SK-N-SH (cell line): ENCODE results near the gene ASZ1. TPM values are rescaled to one million over a fixed set of nuclear protein-coding genes. Genes with fewer than 3 reads are reported as not detected.

Experiments
- CTCF ChIA-PET: fragments of 300-600, 350-600 bp; formaldehyde crosslinking; extraction: SDS; loops from one replicate; lab custom pipeline; 2021; lab: Yijun Ruan, JAX
- POLR2A ChIA-PET: fragments of 350-600 bp; sonication (Branson Sonifier 250); formaldehyde crosslinking; extraction: SDS; loops from one replicate; lab custom pipeline; 2020; ENCODE audit warnings: antibody characterized with exemption, inconsistent platforms; lab: Yijun Ruan, JAX
- DNase-seq: peaks from one replicate; pipeline ENCODE4 v3.0.0; 2012
- H2AFZ ChIP-seq: fragments of 200-600 bp; sonication (generic); 2 replicates; pipeline ENCODE4 v1.8.1; 2016; ENCODE audit warnings: antibody characterized with exemption, mild to moderate bottlenecking, low read depth
- H3F3A ChIP-seq: fragments of 200-600 bp; sonication (generic); replicated peaks from 2 replicates; pipeline ENCODE3; 2016; ENCODE audit warnings: antibody characterized with exemption, mild to moderate bottlenecking; ENCODE audit not compliant: insufficient read depth
- H3K27ac ChIP-seq, 2 experiments: fragments of 200-500 bp in 1 of 2; fragments of 200-600 bp in 1 of 2; sonication (Bioruptor generic) in 1 of 2; sonication (generic), shearing (Covaris generic) in 1 of 2; 2 replicates each; pipeline versions ENCODE4 v1.5.1 to v1.6.1; 2014 to 2016; ENCODE audit warnings: low read depth in 2 of 2, inconsistent platforms in 1 of 2, low read length in 1 of 2, mild to moderate bottlenecking in 1 of 2, mixed read lengths in 1 of 2
- H3K27me3 ChIP-seq: fragments of 200-600 bp; sonication (generic), shearing (Covaris generic); 2 replicates; pipeline ENCODE4 v1.6.1; 2016; ENCODE audit warnings: mixed run types; ENCODE audit not compliant: insufficient read depth
- H3K36me3 ChIP-seq, 2 experiments: fragments of 200-500 bp in 1 of 2; fragments of 200-600 bp in 1 of 2; sonication (Bioruptor generic) in 1 of 2; sonication (generic) in 1 of 2; replicated peaks in 1 of 2; 2 replicates each; pipeline versions ENCODE3 to v1.5.1; 2014 to 2016; ENCODE audit warnings: low read length in 1 of 2, mild to moderate bottlenecking in 1 of 2; ENCODE audit not compliant: insufficient read depth in 2 of 2, control insufficient read depth in 1 of 2
- H3K4me1 ChIP-seq, 2 experiments: fragments of 200-500 bp in 1 of 2; fragments of 200-600 bp in 1 of 2; sonication (Bioruptor generic) in 1 of 2; sonication (generic), shearing (Covaris generic) in 1 of 2; 2 replicates each; pipeline versions ENCODE4 v1.5.1 to v1.6.1; 2014 to 2016; ENCODE audit warnings: low read depth in 1 of 2, low read length in 1 of 2, mixed run types in 1 of 2; ENCODE audit not compliant: insufficient read depth in 2 of 2, control insufficient read depth in 1 of 2
- H3K4me2 ChIP-seq: fragments of 200-600 bp; sonication (generic), shearing (Covaris generic); 2 replicates; pipeline ENCODE4 v1.6.1; 2017; ENCODE audit warnings: mixed run types
- H3K4me3 ChIP-seq, 2 experiments: fragments of 200-500 bp in 1 of 2; fragments of 200-600 bp in 1 of 2; sonication (Bioruptor generic) in 1 of 2; sonication (generic), shearing (Covaris generic) in 1 of 2; 2 replicates each; pipeline versions ENCODE4 v1.5.1 to v1.8.1; 2014 to 2016; ENCODE audit warnings: low read depth in 2 of 2, inconsistent platforms in 1 of 2, low read length in 1 of 2, mild to moderate bottlenecking in 1 of 2, mixed read lengths in 1 of 2, moderate library complexity in 1 of 2
- H3K79me2 ChIP-seq: fragments of 200-600 bp; sonication (generic); 2 replicates; pipeline ENCODE4 v1.8.1; 2017; ENCODE audit warnings: mild to moderate bottlenecking; ENCODE audit not compliant: insufficient read depth
- H3K9ac ChIP-seq: fragments of 200-600 bp; sonication (generic); 2 replicates; pipeline ENCODE4 v1.6.1; 2017; ENCODE audit warnings: mixed run types
- H3K9me2 ChIP-seq: fragments of 200-600 bp; sonication (generic); 2 replicates; pipeline ENCODE4 v1.6.1; 2017; ENCODE audit warnings: mixed run types
- H3K9me3 ChIP-seq: fragments of 200-600 bp; sonication (generic); 2 replicates; pipeline ENCODE4 v1.6.1; 2017; ENCODE audit warnings: mixed run types, mild to moderate bottlenecking, moderate library complexity
- H4K20me1 ChIP-seq: fragments of 200-600 bp; sonication (generic); 2 replicates; pipeline ENCODE4 v1.6.1; 2017; ENCODE audit warnings: mild to moderate bottlenecking, mixed run types; ENCODE audit not compliant: insufficient read depth
- ELF1 ChIP-seq: IDR thresholded peaks from 2 replicates; pipeline ENCODE4 v1.4.0; 2012
- EP300 ChIP-seq, 2 experiments: IDR thresholded peaks; 2 replicates each; pipeline versions ENCODE4 v1.4.0 to v1.6.1; 2012; ENCODE audit warnings: borderline replicate concordance in 1 of 2, low read depth in 1 of 2, low read length in 1 of 2
- FOXM1 ChIP-seq: IDR thresholded peaks from 2 replicates; pipeline ENCODE4 v1.4.0; 2012; ENCODE audit warnings: low read depth, mild to moderate bottlenecking
- GATA2 ChIP-seq: sonication (generic); formaldehyde crosslinking; IDR thresholded peaks from 2 replicates; pipeline ENCODE4 v1.5.0; 2020; ENCODE audit warnings: mild to moderate bottlenecking, missing genetic modification reagents
- JUND ChIP-seq: IDR thresholded peaks from 2 replicates; pipeline ENCODE4 v1.4.0; 2012
- NRF1 ChIP-seq: IDR thresholded peaks from 2 replicates; pipeline ENCODE4 v1.6.1; 2012; ENCODE audit warnings: low read depth, mild to moderate bottlenecking, low read length
- POLR2AphosphoS5 ChIP-seq: IDR thresholded peaks from 2 replicates; pipeline ENCODE4 v1.6.1; 2012; ENCODE audit warnings: low read depth, low read length
- RCOR1 ChIP-seq: fragments of 150-350 bp; IDR thresholded peaks from 2 replicates; pipeline ENCODE4 v1.6.1; 2017; ENCODE audit warnings: antibody characterized with exemption, low read length
- SIN3A ChIP-seq: IDR thresholded peaks from 2 replicates; pipeline ENCODE4 v1.6.1; 2012; ENCODE audit warnings: low read depth, mild to moderate bottlenecking, low read length, moderate library complexity, borderline replicate concordance
- SMC3 ChIP-seq: IDR thresholded peaks from 2 replicates; pipeline ENCODE4 v1.6.1; 2012; ENCODE audit warnings: low read depth, low read length, improper control_type of control experiment
- TCF12 ChIP-seq: IDR thresholded peaks from 2 replicates; pipeline ENCODE4 v1.4.0; 2012
- WGBS: methylation state at CpG from one replicate; pipeline ENCODE4 v1.1.6; 2017; ENCODE audit warnings: low lambda C conversion rate; 5-methylcytosine and 5-hydroxymethylcytosine counted together
- polyA plus RNA-seq, 3 experiments: library from polyadenylated mRNA; depleted of rRNA; stranded (reverse); fragments of >200 nt; gene quantifications; 2 replicates each; pipeline ENCODE4 v1.2.3, GENCODE V29; 2012
- TF ChIP-seq, protein P1 (sequence below): fragments of 200-600 bp; sonication (generic); IDR thresholded peaks from 2 replicates; pipeline ENCODE4 v1.6.1; 2017; ENCODE audit warnings: antibody characterized with exemption, mild to moderate bottlenecking, moderate library complexity
- TF ChIP-seq, protein P2 (sequence below): IDR thresholded peaks from 2 replicates; pipeline ENCODE4 v1.6.1; 2012; ENCODE audit warnings: mild to moderate bottlenecking, low read depth, low read length, moderate library complexity
- TF ChIP-seq, protein P3 (sequence below): fragments of 150-350 bp; IDR thresholded peaks from 2 replicates; pipeline ENCODE4 v1.6.1; 2017; ENCODE audit warnings: antibody characterized with exemption, low read length, low read depth, borderline replicate concordance
- TF ChIP-seq, protein P4 (sequence below): IDR thresholded peaks from 2 replicates; pipeline ENCODE4 v1.4.0; 2012; ENCODE audit warnings: low read depth
- TF ChIP-seq, protein P5 (sequence below): IDR thresholded peaks from 2 replicates; pipeline ENCODE4 v1.4.0; 2012; ENCODE audit warnings: low read depth, borderline replicate concordance
- TF ChIP-seq, protein P6 (sequence below): fragments of 150-350 bp; IDR thresholded peaks from 2 replicates; pipeline ENCODE4 v1.6.1; 2016; ENCODE audit warnings: mild to moderate bottlenecking, low read depth, low read length

Gene ASZ1
- polyA plus RNA-seq, 1 of the 3 experiments (the other 2 are of a cell fraction): not detected

DNA sequence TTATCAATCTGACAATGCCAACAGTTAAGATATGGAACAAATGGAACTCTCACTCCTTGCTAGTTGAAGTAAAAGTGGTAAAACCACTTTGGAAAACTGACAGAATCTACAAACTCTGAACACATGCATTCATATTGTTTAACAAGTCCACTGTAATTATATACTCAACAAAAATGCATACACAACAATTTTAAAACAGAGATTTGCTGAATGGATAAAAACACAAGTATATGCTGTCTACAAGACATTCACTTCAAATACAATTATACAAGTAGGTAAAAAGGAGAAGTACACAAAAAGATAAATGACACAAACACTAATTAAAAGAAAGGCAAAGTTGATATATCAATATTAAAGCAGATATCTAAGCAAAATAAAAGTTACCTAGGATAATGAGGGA is 95.3 kb downstream of the ASZ1 start:
- Histone ChIP-seq H2AFZ (no peak overlapping the region), H3K9ac (no peak overlapping the region), H3K4me3 (no peak overlapping the region), H3K36me3 (no peaks in the 10 kb centered on the region), H3K9me3 (0 out of 2 replicates have a peak, but pooled peaks cover 8% of the 10 kb centered on the region), H3K4me1 (no peaks in the 10 kb centered on the region), H3K79me2 (no peaks in the 10 kb centered on the region), H3K27ac (no peak overlapping the region), H3K4me2 (no peak overlapping the region), H3K9me2 (peaks cover 4% of the 10 kb centered on the region; the same call in 1 of the 2 replicates), H3F3A (no peaks in the 10 kb centered on the region), H4K20me1 (no peaks in the 10 kb centered on the region), H3K27me3 (peaks cover 18% of the 10 kb centered on the region; the same call in 1 of the 2 replicates)
- no peak for TF ChIP-seq SMC3
- TF ChIP-seq SIN3A: no peak
- TF ChIP-seq NRF1: no peak
- POLR2A ChIA-PET: no interaction called here
- CTCF ChIA-PET: no interaction called here
- no peak for DNase-seq

DNA sequence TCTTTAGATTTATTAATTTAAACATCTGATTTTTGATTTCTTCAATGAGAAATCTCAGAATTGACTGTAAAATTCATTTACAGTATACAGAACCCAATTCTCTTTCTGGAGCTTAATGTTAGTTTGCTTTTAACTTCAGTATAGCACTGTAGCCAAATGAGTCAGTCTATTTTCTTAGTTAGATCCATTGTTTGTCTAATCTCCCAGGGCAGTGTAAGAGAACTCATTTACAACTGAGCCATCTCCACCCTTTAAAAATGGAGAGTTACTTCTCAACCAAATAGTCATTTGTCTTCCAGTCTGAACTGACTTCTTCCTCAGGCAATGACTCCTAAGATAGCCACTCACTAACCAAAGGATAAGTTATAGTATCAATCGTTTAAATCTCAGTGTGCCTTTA is 101.5 kb downstream of the ASZ1 start:
- DNase-seq: no peak
- no peak overlapping the region for H3K4me3 ChIP-seq
- H3K4me2 ChIP-seq: no peak overlapping the region
- H3K27ac ChIP-seq: no peak overlapping the region
- POLR2A ChIA-PET: no interaction called here
- no peaks in the 10 kb centered on the region for H3F3A ChIP-seq
- H2AFZ ChIP-seq: no peak overlapping the region
- 8% methylated on average over 1 of the region's 1 CpG for WGBS
- H3K9me3 ChIP-seq: 0 out of 2 replicates have a peak, but pooled peaks cover 10% of the 10 kb centered on the region
- TF ChIP-seq, protein P1, sequence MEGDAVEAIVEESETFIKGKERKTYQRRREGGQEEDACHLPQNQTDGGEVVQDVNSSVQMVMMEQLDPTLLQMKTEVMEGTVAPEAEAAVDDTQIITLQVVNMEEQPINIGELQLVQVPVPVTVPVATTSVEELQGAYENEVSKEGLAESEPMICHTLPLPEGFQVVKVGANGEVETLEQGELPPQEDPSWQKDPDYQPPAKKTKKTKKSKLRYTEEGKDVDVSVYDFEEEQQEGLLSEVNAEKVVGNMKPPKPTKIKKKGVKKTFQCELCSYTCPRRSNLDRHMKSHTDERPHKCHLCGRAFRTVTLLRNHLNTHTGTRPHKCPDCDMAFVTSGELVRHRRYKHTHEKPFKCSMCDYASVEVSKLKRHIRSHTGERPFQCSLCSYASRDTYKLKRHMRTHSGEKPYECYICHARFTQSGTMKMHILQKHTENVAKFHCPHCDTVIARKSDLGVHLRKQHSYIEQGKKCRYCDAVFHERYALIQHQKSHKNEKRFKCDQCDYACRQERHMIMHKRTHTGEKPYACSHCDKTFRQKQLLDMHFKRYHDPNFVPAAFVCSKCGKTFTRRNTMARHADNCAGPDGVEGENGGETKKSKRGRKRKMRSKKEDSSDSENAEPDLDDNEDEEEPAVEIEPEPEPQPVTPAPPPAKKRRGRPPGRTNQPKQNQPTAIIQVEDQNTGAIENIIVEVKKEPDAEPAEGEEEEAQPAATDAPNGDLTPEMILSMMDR: no peak
- TF ChIP-seq TCF12 (no peak), FOXM1 (no peak), EP300 (IDR thresholded peaks at IDR 0.05; ENCODE audit: borderline replicate concordance in 1 of 2, low read depth in 1 of 2, low read length in 1 of 2) (no peak), ELF1 (no peak), NRF1 (no peak), JUND (no peak), RCOR1 (no peak), POLR2AphosphoS5 (no peak), GATA2 (CRISPR knock-in tag) (no peak)
- TF ChIP-seq, protein P2, sequence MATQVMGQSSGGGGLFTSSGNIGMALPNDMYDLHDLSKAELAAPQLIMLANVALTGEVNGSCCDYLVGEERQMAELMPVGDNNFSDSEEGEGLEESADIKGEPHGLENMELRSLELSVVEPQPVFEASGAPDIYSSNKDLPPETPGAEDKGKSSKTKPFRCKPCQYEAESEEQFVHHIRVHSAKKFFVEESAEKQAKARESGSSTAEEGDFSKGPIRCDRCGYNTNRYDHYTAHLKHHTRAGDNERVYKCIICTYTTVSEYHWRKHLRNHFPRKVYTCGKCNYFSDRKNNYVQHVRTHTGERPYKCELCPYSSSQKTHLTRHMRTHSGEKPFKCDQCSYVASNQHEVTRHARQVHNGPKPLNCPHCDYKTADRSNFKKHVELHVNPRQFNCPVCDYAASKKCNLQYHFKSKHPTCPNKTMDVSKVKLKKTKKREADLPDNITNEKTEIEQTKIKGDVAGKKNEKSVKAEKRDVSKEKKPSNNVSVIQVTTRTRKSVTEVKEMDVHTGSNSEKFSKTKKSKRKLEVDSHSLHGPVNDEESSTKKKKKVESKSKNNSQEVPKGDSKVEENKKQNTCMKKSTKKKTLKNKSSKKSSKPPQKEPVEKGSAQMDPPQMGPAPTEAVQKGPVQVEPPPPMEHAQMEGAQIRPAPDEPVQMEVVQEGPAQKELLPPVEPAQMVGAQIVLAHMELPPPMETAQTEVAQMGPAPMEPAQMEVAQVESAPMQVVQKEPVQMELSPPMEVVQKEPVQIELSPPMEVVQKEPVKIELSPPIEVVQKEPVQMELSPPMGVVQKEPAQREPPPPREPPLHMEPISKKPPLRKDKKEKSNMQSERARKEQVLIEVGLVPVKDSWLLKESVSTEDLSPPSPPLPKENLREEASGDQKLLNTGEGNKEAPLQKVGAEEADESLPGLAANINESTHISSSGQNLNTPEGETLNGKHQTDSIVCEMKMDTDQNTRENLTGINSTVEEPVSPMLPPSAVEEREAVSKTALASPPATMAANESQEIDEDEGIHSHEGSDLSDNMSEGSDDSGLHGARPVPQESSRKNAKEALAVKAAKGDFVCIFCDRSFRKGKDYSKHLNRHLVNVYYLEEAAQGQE: no peak
- TF ChIP-seq, protein P3, sequence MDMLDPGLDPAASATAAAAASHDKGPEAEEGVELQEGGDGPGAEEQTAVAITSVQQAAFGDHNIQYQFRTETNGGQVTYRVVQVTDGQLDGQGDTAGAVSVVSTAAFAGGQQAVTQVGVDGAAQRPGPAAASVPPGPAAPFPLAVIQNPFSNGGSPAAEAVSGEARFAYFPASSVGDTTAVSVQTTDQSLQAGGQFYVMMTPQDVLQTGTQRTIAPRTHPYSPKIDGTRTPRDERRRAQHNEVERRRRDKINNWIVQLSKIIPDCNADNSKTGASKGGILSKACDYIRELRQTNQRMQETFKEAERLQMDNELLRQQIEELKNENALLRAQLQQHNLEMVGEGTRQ: no peak
- TF ChIP-seq, protein P4, sequence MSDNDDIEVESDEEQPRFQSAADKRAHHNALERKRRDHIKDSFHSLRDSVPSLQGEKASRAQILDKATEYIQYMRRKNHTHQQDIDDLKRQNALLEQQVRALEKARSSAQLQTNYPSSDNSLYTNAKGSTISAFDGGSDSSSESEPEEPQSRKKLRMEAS: no peak
- TF ChIP-seq, protein P5, sequence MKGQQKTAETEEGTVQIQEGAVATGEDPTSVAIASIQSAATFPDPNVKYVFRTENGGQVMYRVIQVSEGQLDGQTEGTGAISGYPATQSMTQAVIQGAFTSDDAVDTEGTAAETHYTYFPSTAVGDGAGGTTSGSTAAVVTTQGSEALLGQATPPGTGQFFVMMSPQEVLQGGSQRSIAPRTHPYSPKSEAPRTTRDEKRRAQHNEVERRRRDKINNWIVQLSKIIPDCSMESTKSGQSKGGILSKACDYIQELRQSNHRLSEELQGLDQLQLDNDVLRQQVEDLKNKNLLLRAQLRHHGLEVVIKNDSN: no peak
- TF ChIP-seq, protein P6, sequence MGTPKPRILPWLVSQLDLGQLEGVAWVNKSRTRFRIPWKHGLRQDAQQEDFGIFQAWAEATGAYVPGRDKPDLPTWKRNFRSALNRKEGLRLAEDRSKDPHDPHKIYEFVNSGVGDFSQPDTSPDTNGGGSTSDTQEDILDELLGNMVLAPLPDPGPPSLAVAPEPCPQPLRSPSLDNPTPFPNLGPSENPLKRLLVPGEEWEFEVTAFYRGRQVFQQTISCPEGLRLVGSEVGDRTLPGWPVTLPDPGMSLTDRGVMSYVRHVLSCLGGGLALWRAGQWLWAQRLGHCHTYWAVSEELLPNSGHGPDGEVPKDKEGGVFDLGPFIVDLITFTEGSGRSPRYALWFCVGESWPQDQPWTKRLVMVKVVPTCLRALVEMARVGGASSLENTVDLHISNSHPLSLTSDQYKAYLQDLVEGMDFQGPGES: no peak
- no peaks in the 10 kb centered on the region for H3K79me2 ChIP-seq
- H3K36me3 ChIP-seq: no peaks in the 10 kb centered on the region
- no peaks in the 10 kb centered on the region for H4K20me1 ChIP-seq
- H3K4me1 ChIP-seq: no peaks in the 10 kb centered on the region; a peak in 1 of 4 replicates
- no peaks in the 10 kb centered on the region for H3K9me2 ChIP-seq
- CTCF ChIA-PET: interaction anchor here (1.0 to 1.5 kb wide), 2 partner anchors 10 to 13 kb away, joined by 3 read pairs; no protein-coding TSS in a partner anchor
- H3K9ac ChIP-seq: no peak overlapping the region
- H3K27me3 ChIP-seq: peaks cover 46% of the 10 kb centered on the region
